ENCODE results near the gene NAA50.

The NAA50 gene

GRCh38 chr3:113745756-113746547, at the start of gene NAA50:
NAA50 (minus strand) TSS chr3:113746249; CDS start chr3:113745949, 300 bp downstream.
- DNase-seq, result peak; percentile 93

DNA sequence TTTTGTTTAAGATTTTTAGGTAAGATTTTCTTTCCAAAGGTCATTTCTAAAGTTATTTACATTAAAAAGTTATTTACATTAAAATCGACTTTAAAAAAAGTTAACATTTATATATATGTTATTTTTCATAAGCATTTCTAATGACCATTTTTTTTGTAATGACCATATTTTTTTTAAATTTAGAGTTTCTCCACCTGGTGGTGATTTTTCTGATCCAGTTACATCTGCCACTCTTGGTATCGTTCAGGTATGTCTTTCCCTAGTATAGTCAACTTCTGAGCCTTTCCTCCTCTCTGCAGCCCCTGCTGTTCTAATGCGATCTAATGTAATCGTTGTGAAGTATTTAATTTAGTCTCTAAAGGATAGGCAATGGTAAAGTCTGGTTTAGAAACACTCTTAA, 49.6 kb upstream of the NAA50 start:
- no peak for DNase-seq

DNA sequence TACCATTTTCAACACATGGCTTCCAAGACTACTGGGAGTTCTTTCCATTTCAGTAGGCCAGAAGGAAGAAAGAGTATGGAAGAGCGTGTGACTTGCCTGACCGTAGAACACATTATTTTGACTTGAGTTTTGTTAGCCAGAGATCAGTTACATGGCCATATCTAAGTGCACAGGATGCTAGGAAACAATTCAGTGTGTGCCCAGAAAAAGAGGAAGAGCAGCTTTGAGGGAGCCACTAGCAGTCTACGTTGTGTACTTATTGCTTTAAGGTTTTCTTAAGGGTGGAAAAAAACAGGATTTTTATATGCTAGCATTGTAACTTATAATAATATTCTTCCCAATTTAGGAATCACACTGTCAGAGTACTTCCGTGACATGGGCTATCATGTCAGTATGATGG, 48.5 kb upstream of the NAA50 start:
- no peak for DNase-seq

DNA sequence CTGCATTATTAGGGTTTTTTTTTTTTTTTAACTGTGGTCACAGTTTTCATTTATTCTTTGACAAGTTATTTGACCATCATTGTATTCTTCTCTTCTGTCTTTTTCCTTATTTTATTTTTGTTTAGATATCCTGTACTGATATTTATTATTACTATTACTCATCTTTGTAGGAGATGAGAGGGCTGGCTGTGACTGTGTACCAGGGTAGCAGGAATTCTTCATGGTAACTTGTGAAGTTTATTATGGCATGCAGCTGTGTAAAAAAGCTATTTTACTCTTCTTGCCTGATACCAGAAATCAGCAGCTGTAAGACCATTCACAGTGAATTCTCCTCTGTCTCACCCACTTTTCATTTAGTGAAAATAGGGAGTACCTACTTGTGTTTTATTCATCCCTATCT, 45.3 kb upstream of the NAA50 start:
- DNase-seq, result no peak

DNA sequence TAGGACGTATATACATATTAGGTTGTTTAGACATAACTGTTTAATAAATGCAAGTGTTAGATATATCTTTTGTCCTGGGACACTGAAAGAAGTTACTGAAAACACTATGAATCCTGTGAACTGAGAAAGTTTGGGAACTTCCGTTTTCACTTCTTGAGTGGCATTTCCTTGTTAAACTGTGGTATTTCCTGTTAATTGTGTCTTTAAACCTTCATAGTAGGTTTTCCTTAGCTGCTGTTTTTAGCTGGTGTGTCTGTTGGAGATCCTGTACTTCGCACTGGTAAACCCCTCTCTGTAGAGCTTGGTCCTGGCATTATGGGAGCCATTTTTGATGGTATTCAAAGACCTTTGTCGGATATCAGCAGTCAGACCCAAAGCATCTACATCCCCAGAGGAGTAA, 37.9 kb upstream of the NAA50 start:
- DNase-seq, result no peak

- peak; percentile 7 for DNase-seq
These were observed 37.4 kb upstream of the NAA50 start for GRCh38 chr3:113783463-113783862.

DNA sequence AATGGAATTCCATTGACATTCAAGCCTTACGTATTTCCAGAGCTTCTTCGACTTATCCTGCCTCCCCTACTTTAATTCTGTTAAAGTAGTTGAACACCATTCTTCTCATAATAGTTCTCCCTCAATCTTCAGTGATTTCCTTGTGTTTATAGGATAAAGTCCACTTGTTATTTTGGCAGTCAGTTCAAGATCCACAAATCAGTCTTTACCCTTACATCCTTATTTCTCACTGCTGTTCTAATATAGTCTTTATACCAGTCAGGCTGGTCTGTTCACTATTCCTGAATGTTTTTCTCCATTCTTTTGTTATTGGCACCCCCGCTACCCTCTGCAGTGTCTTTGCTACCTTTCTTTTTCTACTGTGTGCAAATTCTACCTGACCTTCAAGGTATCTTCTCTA, 30.5 kb upstream of the NAA50 start:
- DNase-seq, result no peak

DNA sequence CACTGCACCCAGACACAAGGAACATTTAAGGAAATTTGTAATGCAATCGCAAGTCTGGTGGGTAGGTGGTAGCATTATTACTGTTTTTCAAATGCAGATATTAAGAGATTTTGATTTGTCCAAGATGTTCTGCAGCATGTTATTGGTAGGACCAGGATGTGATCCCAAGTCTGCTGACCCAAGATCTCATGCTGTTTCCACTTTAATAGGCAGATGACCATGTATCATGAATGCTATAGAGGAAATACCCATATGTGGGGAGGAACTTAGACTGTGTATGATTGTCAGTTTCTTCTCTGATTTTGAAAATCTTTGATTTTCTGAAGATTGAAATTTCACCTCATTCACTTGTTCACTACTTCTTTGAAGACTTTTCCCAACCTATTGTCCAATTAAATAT, 29.5 kb upstream of the NAA50 start:
- DNase-seq, result no peak

GRCh38 chr3:113773381-113773780, 27.3 kb upstream of the NAA50 start:
- no peak for DNase-seq

- peak; percentile 3 for DNase-seq
These were observed 25.9 kb upstream of the NAA50 start for GRCh38 chr3:113771993-113772392.

DNA sequence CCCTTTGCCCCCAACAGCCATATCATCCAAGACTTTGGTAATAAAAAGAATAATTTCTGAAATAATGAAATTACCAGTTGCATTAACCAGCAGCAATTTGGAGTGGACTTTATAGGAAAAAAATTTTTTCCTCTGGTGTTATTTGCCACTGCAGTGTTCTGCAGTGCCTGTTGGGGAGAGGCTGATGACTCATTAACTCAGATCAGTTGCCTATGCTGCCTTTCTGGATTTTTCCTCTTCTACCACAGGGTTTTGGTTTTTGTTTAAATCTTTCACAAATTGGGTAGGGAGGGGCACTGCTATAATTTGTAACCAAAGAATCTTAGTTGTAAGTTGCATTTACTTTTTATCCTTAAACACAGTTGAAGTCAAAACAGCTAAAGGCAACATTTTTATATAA, 23.5 kb upstream of the NAA50 start:
- DNase-seq, result peak; percentile 19

GRCh38 chr3:113764698-113765097, 18.6 kb upstream of the NAA50 start:
- no peak for DNase-seq

DNA sequence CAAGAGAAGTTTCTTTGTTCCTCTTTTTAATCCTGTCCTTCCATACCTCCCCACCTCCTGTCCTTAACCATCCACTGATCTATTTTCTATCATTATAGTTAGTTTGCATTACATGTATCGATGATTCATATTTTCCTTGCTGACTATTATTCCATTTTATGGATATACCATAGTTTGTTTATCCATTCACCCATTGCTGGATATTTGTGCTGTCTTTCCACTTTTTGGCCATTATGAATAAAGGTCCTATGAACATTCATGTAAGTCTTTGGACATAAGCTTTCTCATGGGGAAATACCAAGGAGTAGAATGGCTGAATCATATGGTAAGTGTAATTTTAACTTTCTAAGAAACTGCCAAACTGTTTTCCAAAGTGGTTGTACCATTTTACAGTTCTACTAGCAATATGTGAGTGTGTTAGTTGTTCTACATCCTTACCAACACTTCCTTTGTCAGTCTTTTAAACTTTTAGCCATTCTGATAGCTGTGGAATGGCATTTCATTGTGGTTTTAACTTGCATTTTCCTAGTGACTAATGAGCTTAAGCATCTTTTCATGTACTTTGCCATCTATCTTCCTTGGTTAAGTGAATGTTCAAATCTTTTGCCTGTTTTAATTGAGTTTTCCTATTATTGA, 12.5 kb upstream of the NAA50 start:
- DNase-seq, result no peak

DNA sequence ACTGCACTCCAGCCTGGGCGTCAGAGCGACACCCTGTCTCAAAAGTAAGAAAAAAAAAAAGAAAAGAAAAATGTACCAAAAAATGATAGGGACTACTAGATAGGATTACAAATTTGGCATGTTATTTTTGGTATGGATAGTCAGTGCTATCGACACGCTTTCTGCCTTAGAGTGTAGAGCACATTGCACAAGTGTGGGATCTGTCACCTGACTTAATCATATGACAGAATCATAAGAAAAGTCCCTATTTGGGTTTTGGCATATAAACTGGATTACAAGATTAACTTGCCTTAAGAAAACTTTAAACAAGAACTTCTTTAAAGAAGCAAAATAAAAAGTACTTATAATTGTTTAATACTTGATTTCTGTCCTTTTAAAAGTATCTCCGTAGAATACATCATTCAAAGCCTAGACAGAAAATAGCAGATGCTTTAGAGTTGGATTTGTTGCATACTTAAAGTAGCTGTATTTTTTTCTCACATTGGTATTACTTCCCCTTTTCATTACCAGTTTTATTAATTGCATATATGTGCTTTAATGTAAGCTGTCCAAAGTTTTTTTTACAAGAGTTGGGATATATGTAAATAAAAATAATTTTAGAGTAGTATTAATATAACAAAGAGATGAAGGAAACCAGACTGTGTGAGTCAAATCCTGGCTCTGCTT, 8.6 kb upstream of the NAA50 start:
- DNase-seq, result no peak

DNA sequence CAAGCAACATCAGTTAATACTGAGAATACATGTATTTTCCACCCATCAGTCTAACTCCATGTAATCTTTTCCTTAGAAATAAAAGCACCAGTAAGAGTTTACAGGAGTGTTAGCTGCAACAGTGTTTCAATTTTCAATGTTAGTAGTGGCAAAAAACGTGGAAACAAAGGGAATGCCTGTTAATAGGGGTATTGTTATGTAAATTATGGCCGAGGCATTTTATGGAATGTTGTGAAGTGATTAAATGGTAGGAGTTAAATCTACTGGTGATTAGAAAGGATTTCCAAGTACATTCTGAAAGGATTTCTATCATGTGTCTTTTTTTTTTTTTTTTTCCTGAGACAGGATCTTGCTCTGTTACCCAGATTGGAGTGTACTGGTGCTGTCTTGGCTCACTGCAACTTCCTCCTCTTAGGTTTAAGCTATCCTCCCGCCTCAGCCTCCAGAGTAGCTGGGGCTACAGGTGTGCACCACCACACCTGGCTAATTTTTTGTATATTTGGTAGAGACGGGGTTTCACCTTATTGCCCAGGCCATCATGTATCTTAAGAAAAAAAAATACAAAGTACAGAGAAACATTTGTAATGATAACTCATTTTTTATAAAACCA, 7.4 kb upstream of the NAA50 start:
- no peak for DNase-seq

- no peak for DNase-seq
These were observed 5.1 kb upstream of the NAA50 start for GRCh38 chr3:113751141-113751540.

DNA sequence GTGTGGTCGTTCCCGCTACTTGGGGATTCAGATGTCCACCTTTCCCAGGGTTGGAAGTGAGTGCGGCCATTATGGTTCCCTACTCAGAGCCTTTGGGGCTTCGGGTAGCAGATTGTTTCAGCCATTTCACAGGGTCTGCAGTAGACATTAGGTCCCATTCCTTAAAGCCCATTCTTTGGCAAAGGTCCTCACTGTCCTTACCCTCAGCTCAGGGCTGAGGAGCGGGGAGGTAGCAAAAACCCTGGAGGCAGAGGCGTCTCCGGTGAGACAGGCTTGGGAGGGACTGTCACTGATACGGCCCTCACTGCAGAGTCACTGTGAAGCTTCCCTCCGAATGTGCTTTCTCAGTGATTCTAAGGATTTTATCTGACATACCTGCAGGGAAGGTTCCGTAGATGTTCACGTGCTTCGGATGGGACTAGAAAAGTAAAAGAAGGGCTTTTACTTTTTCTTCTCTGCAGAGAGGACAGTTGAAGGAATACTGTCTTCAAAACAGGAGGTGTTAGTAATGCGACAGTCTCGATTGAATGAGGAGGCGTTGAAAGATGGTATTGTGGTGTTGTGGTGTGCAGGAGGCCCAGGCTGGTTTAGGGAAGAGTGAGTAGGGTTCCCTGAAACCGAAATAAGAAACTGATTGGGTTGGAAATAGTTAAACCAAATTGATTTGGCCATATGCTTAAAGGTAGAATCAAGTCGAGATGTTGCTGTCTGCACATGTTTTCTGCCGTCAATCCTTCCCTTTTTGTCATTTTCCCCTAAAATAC, 1.4 kb upstream of the NAA50 start:
- peak; percentile 54 for DNase-seq

DNA sequence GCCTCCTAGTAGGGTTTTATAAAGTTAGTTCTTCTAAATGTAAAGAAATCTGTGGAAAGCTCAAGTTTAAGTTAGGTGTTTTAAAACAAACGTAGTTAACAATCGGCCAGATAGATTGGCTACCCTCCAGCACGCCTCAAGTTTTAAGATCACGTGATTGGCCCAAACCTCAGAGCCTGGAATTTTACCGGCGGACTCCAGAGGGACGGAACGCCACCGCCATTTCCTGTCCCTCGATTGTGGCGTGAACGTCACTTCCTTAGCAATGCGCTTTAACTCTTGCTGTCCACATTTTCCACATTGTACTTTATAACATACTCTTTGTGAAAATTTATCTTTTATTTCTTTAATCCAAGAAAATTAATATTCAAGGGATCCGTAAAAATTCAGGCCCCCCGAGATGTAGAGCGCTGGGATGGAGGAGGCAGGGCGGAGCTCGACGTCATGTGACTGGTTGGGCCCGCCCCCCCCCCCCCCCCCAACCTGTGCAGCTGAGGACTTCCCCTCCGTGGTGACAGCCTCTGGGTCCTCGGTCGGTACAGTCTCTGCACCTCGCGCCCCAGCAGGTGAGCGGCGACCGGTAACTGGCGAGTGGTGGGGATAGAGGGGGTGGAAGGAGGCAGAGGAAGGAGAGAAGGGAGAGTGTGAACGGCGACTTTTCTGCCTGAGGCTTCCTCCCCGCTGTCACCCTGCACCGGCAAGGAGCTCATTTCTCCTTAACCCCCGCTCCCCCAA, 666 bp upstream of the NAA50 start, which contains the start of gene ATP6V1A:
TSS of gene ATP6V1A (plus strand) at position 488 of the 735 bp plus-strand sequence. CDS start 31,719 bp downstream, outside the sequence.
- DNase-seq, result peak; percentile 96

- DNase-seq, result peak; percentile 82
These were observed 901 bp downstream of the NAA50 start for GRCh38 chr3:113744941-113745755.

DNA sequence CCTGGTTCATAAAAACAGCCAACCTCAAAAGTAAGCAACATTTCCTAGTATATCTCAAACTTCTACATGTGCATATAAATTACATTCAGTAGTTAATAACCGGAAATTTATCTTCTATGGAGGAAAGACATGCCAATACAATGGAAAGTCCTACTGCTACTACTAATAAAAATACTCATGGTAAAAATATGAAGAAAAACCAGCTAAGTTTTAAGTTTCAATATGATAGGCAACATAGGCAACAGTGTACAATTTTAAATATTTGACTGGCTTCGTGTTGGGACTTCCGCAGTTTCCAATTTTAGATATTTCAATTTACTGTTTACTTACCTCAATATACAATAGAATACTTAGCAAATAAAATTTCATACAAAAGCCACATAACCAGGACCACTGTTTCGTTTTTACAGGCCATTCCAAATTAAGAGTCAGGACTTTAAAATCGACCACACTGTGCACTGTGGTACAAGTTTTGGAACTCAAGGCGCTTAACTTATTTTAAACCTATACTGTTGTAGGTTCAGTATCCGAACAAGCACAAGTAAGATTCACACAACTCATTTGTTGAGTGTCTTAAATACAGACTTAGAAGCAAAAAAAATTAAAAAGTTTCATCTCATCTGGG, 2.9 kb downstream of the NAA50 start:
- DNase-seq, result no peak

- DNase-seq, result no peak
These were observed 4.4 kb downstream of the NAA50 start for GRCh38 chr3:113741620-113742019.
